Endothelial cell of umbilical vein (primary cell): ENCODE data around the gene CCDC188. TPM values are rescaled to one million over a fixed set of nuclear protein-coding genes. Genes with fewer than 3 reads are reported as not detected.

Experiments
- BruUV-seq: library from RNA; stranded (reverse); fragments of 400-500 nt; replicated peaks from 2 replicates; lab custom pipeline; 2021; lab: Mats Ljungman, UMichigan
- CTCF ChIA-PET: fragments of 300-600, 350-600 bp; sonication (Branson Sonifier 250); formaldehyde crosslinking; loops from one replicate; lab custom pipeline; 2021; ENCODE audit warnings: antibody characterized with exemption, inconsistent platforms; lab: Charles Lee
- POLR2A ChIA-PET: fragments of 300-600, 350-600 bp; sonication (Branson Sonifier 250); formaldehyde crosslinking; loops from one replicate; lab custom pipeline; 2021; ENCODE audit warnings: antibody characterized with exemption, inconsistent platforms; lab: Charles Lee
- DNase-seq: peaks from one replicate; pipeline ENCODE4 v3.0.0-alpha.2; 2011; ENCODE audit warnings: low read depth, low spot score
- FAIRE-seq: peaks from 2 replicates; lab custom pipeline; 2011; peaks lifted over from hg19 to GRCh38; lab: Jason Lieb, UNC
- H2AFZ ChIP-seq: 2 replicates; pipeline ENCODE4 v1.6.0; 2012; ENCODE audit warnings: low read depth, low read length, control low read depth, inconsistent platforms
- H3K27ac ChIP-seq: 2 replicates; pipeline ENCODE4 v1.5.1; 2011; ENCODE audit warnings: low read depth, mild to moderate bottlenecking, control low read depth, low read length, moderate library complexity; ENCODE audit not compliant: insufficient read depth
- H3K27me3 ChIP-seq, 2 experiments: 2 replicates each; pipeline versions ENCODE4 v1.6.0 to v1.6.1; 2011; ENCODE audit warnings: low read length in 2 of 2, mixed read lengths in 1 of 2; ENCODE audit not compliant: control insufficient read depth in 2 of 2, insufficient read depth in 2 of 2
- H3K36me3 ChIP-seq, 2 experiments: 2 replicates in 1 of 2; 3 replicates in 1 of 2; pipeline ENCODE4 v1.5.1; 2011; ENCODE audit warnings: low read length in 2 of 2, mild to moderate bottlenecking in 1 of 2, moderate library complexity in 1 of 2; ENCODE audit not compliant: control insufficient read depth in 2 of 2, insufficient read depth in 2 of 2; ENCODE audit errors: extremely low read depth in 1 of 2
- H3K4me1 ChIP-seq: 3 replicates; pipeline ENCODE4 v1.5.1; 2011; ENCODE audit warnings: mild to moderate bottlenecking, low read length; ENCODE audit not compliant: control insufficient read depth, insufficient read depth; ENCODE audit errors: extremely low read depth
- H3K4me2 ChIP-seq: 2 replicates; pipeline ENCODE4 v1.6.1; 2011; ENCODE audit warnings: low read length, control low read depth, mixed read lengths; ENCODE audit not compliant: insufficient read depth
- H3K4me3 ChIP-seq, 3 experiments: fragments of 200-600 bp in 1 of 3; sonication (generic), shearing (Covaris generic) in 1 of 3; replicated peaks in 1 of 3; 2 replicates each; pipeline ENCODE4 v1.5.1; 2011 to 2016; ENCODE audit warnings: control low read depth in 3 of 3, low read length in 3 of 3, mild to moderate bottlenecking in 2 of 3, inconsistent platforms in 1 of 3, low read depth in 1 of 3, moderate library complexity in 1 of 3; ENCODE audit not compliant: insufficient read depth in 1 of 3
- H3K79me2 ChIP-seq: 2 replicates; pipeline ENCODE4 v1.6.0; 2012; ENCODE audit warnings: low read length, inconsistent platforms; ENCODE audit not compliant: control insufficient read depth, insufficient read depth
- H3K9ac ChIP-seq: replicated peaks from 2 replicates; pipeline ENCODE3; 2011; ENCODE audit warnings: low read length, control low read depth; ENCODE audit not compliant: insufficient read depth; ENCODE audit errors: extremely low read depth
- H3K9me1 ChIP-seq: replicated peaks from 3 replicates; pipeline ENCODE4 v1.6.0; 2011; ENCODE audit warnings: mild to moderate bottlenecking, low read length; ENCODE audit not compliant: control insufficient read depth, insufficient read depth; ENCODE audit errors: extremely low read depth
- H3K9me3 ChIP-seq: replicated peaks from 2 replicates; pipeline ENCODE4 v1.5.1; 2012; ENCODE audit warnings: low read length, inconsistent platforms; ENCODE audit not compliant: control insufficient read depth, insufficient read depth
- H4K20me1 ChIP-seq: replicated peaks from 2 replicates; pipeline ENCODE3; 2011; ENCODE audit warnings: mild to moderate bottlenecking, low read length; ENCODE audit not compliant: control insufficient read depth, insufficient read depth; ENCODE audit errors: extremely low read depth
- CTCF ChIP-seq, 2 donors: IDR thresholded peaks; 1 replicate in 1 of 2; 2 replicates in 1 of 2; pipeline ENCODE4 v1.5.1; 2011; ENCODE audit warnings: low read length in 2 of 2, mild to moderate bottlenecking in 2 of 2, moderate library complexity in 2 of 2, control low read depth in 1 of 2, inconsistent platforms in 1 of 2, low read depth in 1 of 2; ENCODE audit not compliant: insufficient read depth in 1 of 2; ENCODE audit errors: extremely low read depth in 1 of 2
- EZH2 ChIP-seq: IDR thresholded peaks from 2 replicates; pipeline ENCODE4 v1.6.1; 2012; ENCODE audit warnings: borderline replicate concordance, low read depth, mild to moderate bottlenecking, moderate library complexity, low read length, inconsistent platforms; ENCODE audit not compliant: severe bottlenecking
- FOS ChIP-seq: IDR thresholded peaks from 2 replicates; pipeline ENCODE4 v1.6.1; 2011; ENCODE audit warnings: mild to moderate bottlenecking, low read length, moderate library complexity, borderline replicate concordance; ENCODE audit not compliant: insufficient read depth
- GATA2 ChIP-seq: IDR thresholded peaks from 2 replicates; pipeline ENCODE4 v1.7.0; 2011; ENCODE audit warnings: low read depth, mild to moderate bottlenecking, moderate library complexity, mixed read lengths, low read length; ENCODE audit not compliant: insufficient read length, insufficient read depth
- JUN ChIP-seq: IDR thresholded peaks from 2 replicates; pipeline ENCODE4 v1.6.1; 2011; ENCODE audit warnings: borderline replicate concordance, low read depth; ENCODE audit not compliant: insufficient read length, insufficient read depth
- MAX ChIP-seq: IDR thresholded peaks from 2 replicates; pipeline ENCODE4 v1.6.1; 2011; ENCODE audit not compliant: insufficient read depth, insufficient read length
- MYC ChIP-seq: IDR thresholded peaks from one replicate; pipeline ENCODE4 v1.6.1; 2011; ENCODE audit warnings: mild to moderate bottlenecking, low read depth, low read length
- POLR2A ChIP-seq: IDR thresholded peaks from 2 replicates; pipeline ENCODE4 v1.6.1; 2012; ENCODE audit warnings: low read depth, mild to moderate bottlenecking, control low read depth, low read length
- POLR2AphosphoS5 ChIP-seq: IDR thresholded peaks from 2 replicates; pipeline ENCODE4 v1.6.1; 2012; ENCODE audit warnings: low read depth, mild to moderate bottlenecking, control low read depth, low read length, moderate library complexity; ENCODE audit not compliant: insufficient read depth
- dilution Hi-C: fragments of 300-500 bp; cut with MboI; formaldehyde crosslinking; loops from one replicate; pipeline ENCODE4 v1.15.0; 2019; ENCODE audit warnings: low sequenced_read_pairs; ENCODE audit not compliant: extremely low pct_ligation_motif_present
- intact Hi-C: fragments of 100-400 bp; cut with micrococcal nuclease; formaldehyde crosslinking; loops from one replicate; pipeline ENCODE4 v1.10.0; 2022
- polyA plus RNA-seq, 4 experiments: library from polyadenylated mRNA; depleted of rRNA in 3 of 4; stranded (reverse) in 3 of 4; unstranded in 1 of 4; fragments of >200 nt; gene quantifications; 2 replicates each; pipeline versions ENCODE4 v1.2.1 to v1.2.3, GENCODE V29; 2011 to 2012; ENCODE audit warnings: missing spikeins in 1 of 4
- total RNA-seq: library from RNA; stranded (reverse); gene quantifications from 2 replicates; pipeline ENCODE4 v1.2.3, GENCODE V29; 2021

Gene CCDC188
- total and polyA plus RNA-seq, 2 donors (not counting 3 experiments of a cell fraction or from before 2014, with no cell fraction given): 9.4 to 9.8 TPM

- BruUV-seq: no TSS peak
- DNase-seq: no peak
- no peak overlapping the region for H3K4me2 ChIP-seq
- FAIRE-seq: no peak
- intact Hi-C loops (no loop called here), dilution Hi-C loops (no loop called here)
- ChIA-PET POLR2A (no interaction called here), CTCF (no interaction called here)
- H3K9me3 ChIP-seq: no peaks in the 10 kb centered on the region
- H3K27me3 ChIP-seq: no peaks in the 10 kb centered on the region
- H3K27ac ChIP-seq: no peak overlapping the region
- no peak overlapping the region for H3K9ac ChIP-seq
- H3K9me1 ChIP-seq: no peaks in the 10 kb centered on the region
- H3K4me1 ChIP-seq: peaks cover 14% of the 10 kb centered on the region
- no peak overlapping the region for H3K4me3 ChIP-seq
- peaks cover 62% of the 10 kb centered on the region for H3K79me2 ChIP-seq
- peaks cover 12 to 40% of the 10 kb centered on the region in 2 experiments for H3K36me3 ChIP-seq
- no peaks in the 10 kb centered on the region for H4K20me1 ChIP-seq
- TF ChIP-seq EZH2 (no peak), FOS (no peak), POLR2A (no peak), MAX (no peak), MYC (no peak), CTCF (IDR thresholded peaks at IDR 0.05; ENCODE audit: extremely low read depth in 1 of 2, insufficient read depth in 1 of 2, low read depth in 1 of 2, low read length in 2 of 2) (no peak), JUN (no peak), GATA2 (no peak), POLR2AphosphoS5 (no peak)
- H2AFZ ChIP-seq: no peak overlapping the region
These were observed 28.9 kb downstream of the CCDC188 start for GRCh38 chr22:20121856-20122415.
